ENCODE measurements around the gene COBL.

GRCh38 chr7:51265066-51265907 is 51.3 kb downstream of the COBL start:
- TF ChIP-seq CTCF (optimal IDR thresholded peaks at IDR 0.05 in 1 of 3, IDR thresholded peaks at IDR 0.05 in 1 of 3, conservative IDR thresholded peaks at IDR 0.05 in 1 of 3; ENCODE audit: extremely low read depth in 1 of 3, insufficient read depth in 2 of 3, low read length in 3 of 3) (no peak), EZH2 (IDR thresholded peaks at IDR 0.05; ENCODE audit: low read length) (no peak)
